Osteoblast (primary cell): ENCODE data around the gene LOXHD1. TPM values are rescaled to one million over a fixed set of nuclear protein-coding genes. Genes with fewer than 3 reads are reported as not detected.

Experiments
- DNase-seq: peaks from one replicate; pipeline ENCODE4 v3.0.0; 2011; ENCODE audit warnings: low spot score, mixed read lengths; ENCODE audit not compliant: insufficient read length; ENCODE audit errors: missing footprints
- H2AFZ ChIP-seq: 2 replicates; pipeline ENCODE4 v1.6.0; 2011; ENCODE audit warnings: mild to moderate bottlenecking, low read length
- H3K27ac ChIP-seq: 2 replicates; pipeline ENCODE4 v1.5.1; 2011; ENCODE audit warnings: mild to moderate bottlenecking, low read depth, low read length, moderate library complexity
- H3K27me3 ChIP-seq: 2 replicates; pipeline ENCODE4 v1.6.0; 2012; ENCODE audit warnings: mild to moderate bottlenecking, control low read depth, inconsistent platforms, low read length, moderate library complexity; ENCODE audit not compliant: insufficient read depth
- H3K36me3 ChIP-seq: 2 replicates; pipeline ENCODE4 v1.5.1; 2011; ENCODE audit warnings: mild to moderate bottlenecking, low read length, control low read depth, moderate library complexity; ENCODE audit not compliant: insufficient read depth
- H3K4me1 ChIP-seq: 2 replicates; pipeline ENCODE4 v1.5.1; 2011; ENCODE audit warnings: mild to moderate bottlenecking, low read length, control low read depth, moderate library complexity; ENCODE audit not compliant: insufficient read depth
- H3K4me2 ChIP-seq: 2 replicates; pipeline ENCODE4 v1.6.0; 2011; ENCODE audit warnings: mild to moderate bottlenecking, low read length; ENCODE audit not compliant: insufficient read depth
- H3K4me3 ChIP-seq: fragments of 200-600 bp; sonication (generic); 3 replicates; pipeline ENCODE4 v1.5.1; 2012; ENCODE audit warnings: mild to moderate bottlenecking, low read length, inconsistent platforms; ENCODE audit not compliant: insufficient read depth
- H3K79me2 ChIP-seq: 2 replicates; pipeline ENCODE4 v1.6.0; 2012; ENCODE audit warnings: mild to moderate bottlenecking, low read length, control low read depth, inconsistent platforms; ENCODE audit not compliant: insufficient read depth
- H3K9me3 ChIP-seq: 2 replicates; pipeline ENCODE4 v1.5.1; 2011; ENCODE audit warnings: low read depth, low read length, control low read depth
- H4K20me1 ChIP-seq: 2 replicates; pipeline ENCODE4 v1.6.0; 2012; ENCODE audit warnings: mild to moderate bottlenecking, low read length, control low read depth; ENCODE audit not compliant: insufficient read depth
- CTCF ChIP-seq: IDR thresholded peaks from 2 replicates; pipeline ENCODE4 v1.5.1; 2011; ENCODE audit warnings: mild to moderate bottlenecking, low read depth, low read length, moderate library complexity; ENCODE audit errors: extremely low read depth
- total RNA-seq: library from RNA; depleted of rRNA; stranded (reverse); fragments of >200 nt; gene quantifications from 2 replicates; pipeline ENCODE4 v1.2.3, GENCODE V29; 2012

LOXHD1 gene
- total RNA-seq, 1 donor = not detected

GRCh38 chr18:46469186-46469915 lies 187.7 kb downstream of the LOXHD1 start:
- DNase-seq = no peak
- Histone ChIP-seq H3K4me2 (no peak overlapping the region), H2AFZ (no peak overlapping the region), H3K36me3 (no peaks in the 10 kb centered on the region), H4K20me1 (no peaks in the 10 kb centered on the region), H3K27me3 (no peaks in the 10 kb centered on the region), H3K9me3 (no peaks in the 10 kb centered on the region), H3K4me3 (no peak overlapping the region), H3K4me1 (no peaks in the 10 kb centered on the region), H3K27ac (no peak overlapping the region), H3K79me2 (no peaks in the 10 kb centered on the region)
- TF ChIP-seq CTCF = no peak

GRCh38 chr18:46468426-46469180 lies 188.4 kb downstream of the LOXHD1 start:
- H3K79me2 ChIP-seq = no peaks in the 10 kb centered on the region
- no peaks in the 10 kb centered on the region for H3K9me3 ChIP-seq
- no peaks in the 10 kb centered on the region for H3K4me1 ChIP-seq
- H3K27ac ChIP-seq = no peak overlapping the region
- no peak overlapping the region for H2AFZ ChIP-seq
- TF ChIP-seq CTCF = no peak
- no peaks in the 10 kb centered on the region for H4K20me1 ChIP-seq
- DNase-seq = no peak
- no peak overlapping the region for H3K4me3 ChIP-seq
- no peaks in the 10 kb centered on the region for H3K27me3 ChIP-seq
- no peak overlapping the region for H3K4me2 ChIP-seq
- no peaks in the 10 kb centered on the region for H3K36me3 ChIP-seq

- no peak for TF ChIP-seq CTCF
- H4K20me1 ChIP-seq = no peaks in the 10 kb centered on the region
- no peak for DNase-seq
Measured at GRCh38 chr18:46466234-46467160, 190.5 kb downstream of the LOXHD1 start.

More at GRCh38 chr18:46466234-46467160, 190.5 kb downstream of the LOXHD1 start:
- H3K4me3 ChIP-seq = no peak overlapping the region
- H3K36me3 ChIP-seq = no peaks in the 10 kb centered on the region
- no peak overlapping the region for H3K4me2 ChIP-seq
- H3K4me1 ChIP-seq = no peaks in the 10 kb centered on the region
- H3K27me3 ChIP-seq = no peaks in the 10 kb centered on the region
- H3K79me2 ChIP-seq = no peaks in the 10 kb centered on the region
- H3K9me3 ChIP-seq = no peaks in the 10 kb centered on the region
- H2AFZ ChIP-seq = no peak overlapping the region
- H3K27ac ChIP-seq = no peak overlapping the region
